Neuronal stem cell (in vitro differentiated cells): ENCODE measurements around the gene KIRREL1.

Experiments
- DNase-seq: peaks from one replicate; pipeline ENCODE4 v3.0.0-alpha.2; 2013; ENCODE audit warnings: low spot score
- H2AFZ ChIP-seq: one replicate; pipeline ENCODE4 v1.6.1; 2013; ENCODE audit warnings: mild to moderate bottlenecking, low read length, inconsistent platforms
- H2AK5ac ChIP-seq: 2 replicates; pipeline ENCODE4 v1.6.1; 2013; ENCODE audit warnings: low read depth, mild to moderate bottlenecking, inconsistent platforms, low read length, moderate library complexity, mixed read lengths
- H2BK120ac ChIP-seq: 2 replicates; pipeline ENCODE4 v1.6.1; 2013; ENCODE audit warnings: low read depth, mild to moderate bottlenecking, inconsistent platforms, low read length, moderate library complexity, mixed read lengths
- H2BK12ac ChIP-seq: one replicate; pipeline ENCODE4 v1.6.1; 2013; ENCODE audit warnings: low read length, inconsistent platforms
- H2BK15ac ChIP-seq: 2 replicates; pipeline ENCODE4 v1.6.1; 2013; ENCODE audit warnings: mild to moderate bottlenecking, low read length, inconsistent platforms, mixed read lengths
- H2BK5ac ChIP-seq: one replicate; pipeline ENCODE4 v1.6.1; 2013; ENCODE audit warnings: inconsistent platforms, mild to moderate bottlenecking, low read length, moderate library complexity
- H3K14ac ChIP-seq: one replicate; pipeline ENCODE4 v1.6.1; 2013; ENCODE audit warnings: low read length, inconsistent platforms
- H3K18ac ChIP-seq: 2 replicates; pipeline ENCODE4 v1.6.1; 2013; ENCODE audit warnings: low read length, inconsistent platforms
- H3K23ac ChIP-seq: 2 replicates; pipeline ENCODE4 v1.6.1; 2013; ENCODE audit warnings: low read depth, mild to moderate bottlenecking, mixed read lengths, low read length, inconsistent platforms; ENCODE audit not compliant: poor library complexity
- H3K27ac ChIP-seq: replicated peaks from 3 replicates; pipeline ENCODE4 v1.5.1; 2013; ENCODE audit warnings: low read length, inconsistent platforms
- H3K27me3 ChIP-seq, 3 experiments: 2 replicates each; pipeline ENCODE4 v1.6.1; 2013; ENCODE audit warnings: low read length in 3 of 3, mild to moderate bottlenecking in 2 of 3, inconsistent platforms in 1 of 3, low read depth in 1 of 3, mixed read lengths in 1 of 3, moderate library complexity in 1 of 3; ENCODE audit not compliant: control insufficient read depth in 3 of 3, insufficient read depth in 3 of 3
- H3K36me3 ChIP-seq, 2 donors: replicated peaks in 1 of 2; 2 replicates each; pipeline ENCODE4 v1.6.1; 2013; ENCODE audit warnings: low read length in 2 of 2; ENCODE audit not compliant: control insufficient read depth in 2 of 2, insufficient read depth in 2 of 2
- H3K4ac ChIP-seq: 2 replicates; pipeline ENCODE4 v1.6.1; 2013; ENCODE audit warnings: inconsistent platforms, mild to moderate bottlenecking, low read length, moderate library complexity
- H3K4me1 ChIP-seq, 2 donors: 1 replicate in 1 of 2; 2 replicates in 1 of 2; pipeline ENCODE4 v1.6.1; 2013; ENCODE audit warnings: low read length in 2 of 2, low read depth in 1 of 2; ENCODE audit not compliant: control insufficient read depth in 2 of 2, insufficient read depth in 1 of 2
- H3K4me2 ChIP-seq: one replicate; pipeline ENCODE4 v1.6.1; 2013; ENCODE audit warnings: mild to moderate bottlenecking, low read length, inconsistent platforms; ENCODE audit not compliant: insufficient read depth, poor library complexity, severe bottlenecking
- H3K4me3 ChIP-seq, 2 donors: 2 replicates each; pipeline ENCODE4 v1.5.1; 2013; ENCODE audit warnings: low read length in 2 of 2, mild to moderate bottlenecking in 2 of 2, inconsistent platforms in 1 of 2, moderate library complexity in 1 of 2
- H3K79me1 ChIP-seq: one replicate; pipeline ENCODE4 v1.6.1; 2013; ENCODE audit warnings: low read depth, mild to moderate bottlenecking, inconsistent platforms, low read length, moderate library complexity
- H3K9ac ChIP-seq: one replicate; pipeline ENCODE4 v1.6.1; 2013; ENCODE audit warnings: mild to moderate bottlenecking, low read depth, low read length, inconsistent platforms; ENCODE audit not compliant: poor library complexity
- H3K9me3 ChIP-seq, 2 donors: replicated peaks in 1 of 2; 2 replicates each; pipeline versions ENCODE3 to v1.6.1; 2013; ENCODE audit warnings: low read length in 2 of 2, mild to moderate bottlenecking in 2 of 2, inconsistent platforms in 1 of 2, low read depth in 1 of 2, mixed read lengths in 1 of 2, moderate library complexity in 1 of 2; ENCODE audit not compliant: control insufficient read depth in 2 of 2, insufficient read depth in 1 of 2
- H4K8ac ChIP-seq: one replicate; pipeline ENCODE4 v1.6.1; 2013; ENCODE audit warnings: low read depth, mild to moderate bottlenecking, inconsistent platforms, low read length, moderate library complexity
- H4K91ac ChIP-seq: one replicate; pipeline ENCODE4 v1.6.1; 2013; ENCODE audit warnings: low read length, low read depth, mild to moderate bottlenecking, inconsistent platforms; ENCODE audit not compliant: poor library complexity
- WGBS, 2 donors: extraction: QIAGEN DNeasy Blood & Tissue Kit; methylation state at CpG; one replicate each; pipeline ENCODE4 v1.1.7; 2013; ENCODE audit warnings: missing lambda C conversion rate in 2 of 2, mixed read lengths in 1 of 2; ENCODE audit not compliant: insufficient read length in 2 of 2, insufficient replicate concordance in 1 of 2; ENCODE audit errors: extremely low coverage in 2 of 2; 5-methylcytosine and 5-hydroxymethylcytosine counted together

The KIRREL1 gene

DNA sequence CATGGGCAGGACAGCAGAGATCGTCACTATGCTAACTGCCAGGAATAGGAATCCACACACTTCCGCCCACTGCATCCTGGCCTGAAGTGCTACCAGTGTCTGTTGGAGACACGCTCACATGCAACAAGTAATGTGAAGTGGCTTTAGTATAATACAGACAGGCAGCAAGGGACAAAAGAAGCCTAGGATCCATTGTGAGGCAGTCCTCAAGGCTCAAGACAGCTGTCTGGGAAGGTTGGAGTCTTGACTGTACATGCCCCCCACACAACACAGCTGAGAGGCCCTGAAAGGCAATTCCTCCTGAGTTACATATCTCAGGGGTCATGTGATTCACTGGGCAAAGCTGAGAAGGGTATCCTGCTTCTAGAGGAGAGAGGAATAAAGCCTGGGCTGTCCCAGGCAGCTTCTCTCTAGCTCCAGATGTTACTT lies 147.3 kb downstream of the KIRREL1 start:
- H4K91ac ChIP-seq: no peak overlapping the region
- H2AFZ ChIP-seq: peak overlapping the region; percentile 46
- no peak overlapping the region for H2BK120ac ChIP-seq
- H3K27me3 ChIP-seq: no peaks in the 10 kb centered on the region
- peaks cover 0 to 1% of the 10 kb centered on the region in 2 donors for H3K4me1 ChIP-seq
- H3K9me3 ChIP-seq: no peaks in the 10 kb centered on the region
- no peak overlapping the region for H2BK5ac ChIP-seq
- H2AK5ac ChIP-seq: no peak overlapping the region
- H3K27ac ChIP-seq: no peak overlapping the region
- H4K8ac ChIP-seq: no peak overlapping the region
- H3K23ac ChIP-seq: no peak overlapping the region
- no peak overlapping the region for H3K4ac ChIP-seq
- no peak overlapping the region for H3K14ac ChIP-seq
- H3K18ac ChIP-seq: no peak overlapping the region
- no peak overlapping the region for H2BK15ac ChIP-seq
- H3K4me3 ChIP-seq: no peak overlapping the region
- H3K4me2 ChIP-seq: no peak overlapping the region
- H2BK12ac ChIP-seq: no peak overlapping the region
- WGBS, 2 donors: no CpG with 5 or more reads among the region's 3 CpGs
- no peaks in the 10 kb centered on the region for H3K36me3 ChIP-seq
- no peak for DNase-seq
- H3K9ac ChIP-seq: no peak overlapping the region
- no peaks in the 10 kb centered on the region for H3K79me1 ChIP-seq

DNA sequence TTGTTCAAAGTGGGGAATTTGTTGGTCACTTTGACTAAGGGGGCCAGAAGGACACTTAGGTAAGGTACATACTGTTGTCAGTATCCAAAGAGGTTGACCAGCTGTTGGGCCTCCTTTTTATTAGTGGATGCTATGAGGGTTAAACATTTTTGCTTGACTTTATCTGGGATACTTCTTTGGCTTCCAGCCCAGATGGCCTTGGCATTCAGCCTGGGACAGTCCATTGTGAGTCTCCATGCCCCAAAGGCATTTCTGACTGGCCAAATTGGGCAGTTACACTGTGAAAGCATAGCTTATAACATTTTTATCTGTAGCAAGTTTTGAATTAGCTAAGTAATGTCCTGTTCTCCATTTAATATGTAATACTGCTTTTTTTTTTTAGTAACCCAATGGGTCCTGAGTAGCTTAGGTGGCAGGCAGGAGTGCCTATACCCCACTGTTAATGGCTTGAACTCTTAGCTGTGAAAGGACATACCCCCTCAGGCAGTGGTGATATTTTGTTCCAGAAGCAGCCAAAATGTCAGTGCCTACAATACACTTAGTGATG lies 151.8 kb downstream of the KIRREL1 start:
- H3K4me2 ChIP-seq: no peak overlapping the region
- H3K79me1 ChIP-seq: no peaks in the 10 kb centered on the region
- H3K9me3 ChIP-seq: no peaks in the 10 kb centered on the region
- peaks cover 0 to 7% (median 0%) of the 10 kb centered on the region in 3 experiments for H3K27me3 ChIP-seq
- DNase-seq: no peak
- no peaks in the 10 kb centered on the region for H3K36me3 ChIP-seq
- H2AFZ ChIP-seq: no peak overlapping the region
- H3K27ac ChIP-seq: no peak overlapping the region
- H3K18ac ChIP-seq: no peak overlapping the region
- no peak overlapping the region for H2BK12ac ChIP-seq
- H3K4me1 ChIP-seq: peaks cover 0 to 4% of the 10 kb centered on the region in 2 donors
- H2AK5ac ChIP-seq: no peak overlapping the region
- no peak overlapping the region for H3K4me3 ChIP-seq
- no peak overlapping the region for H3K23ac ChIP-seq
- no peak overlapping the region for H3K9ac ChIP-seq
- H3K4ac ChIP-seq: no peak overlapping the region
- H2BK5ac ChIP-seq: no peak overlapping the region
- no peak overlapping the region for H4K91ac ChIP-seq
- no peak overlapping the region for H2BK15ac ChIP-seq
- no peak overlapping the region for H3K14ac ChIP-seq
- no peak overlapping the region for H2BK120ac ChIP-seq
- no peak overlapping the region for H4K8ac ChIP-seq

DNA sequence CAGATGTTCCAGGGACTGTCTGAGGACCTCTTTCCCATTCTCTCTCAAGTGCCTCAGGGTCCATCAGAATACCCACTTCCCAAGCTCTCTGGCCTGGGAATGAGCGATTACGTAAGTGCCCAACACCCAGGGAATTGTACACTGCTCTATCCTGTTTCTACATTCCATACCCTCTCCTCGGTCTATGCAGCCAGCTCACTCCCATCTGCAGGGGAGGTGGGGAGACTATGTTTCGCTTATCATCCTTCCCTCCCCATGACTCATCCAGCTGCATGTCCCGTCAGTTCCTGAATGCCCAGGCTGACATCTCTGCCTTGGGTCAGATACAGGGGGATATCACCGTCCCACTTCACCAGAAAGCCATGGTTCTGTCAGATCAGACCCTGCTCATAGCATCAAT lies 152.7 kb downstream of the KIRREL1 start:
- H3K4me2 ChIP-seq: no peak overlapping the region
- H2BK5ac ChIP-seq: no peak overlapping the region
- H2AFZ ChIP-seq: no peak overlapping the region
- no CpG with 5 or more reads among the region's 6 CpGs for WGBS, 2 donors
- no peak overlapping the region for H3K23ac ChIP-seq
- no peak overlapping the region for H3K18ac ChIP-seq
- no peak overlapping the region for H3K9ac ChIP-seq
- no peak overlapping the region for H2BK12ac ChIP-seq
- no peak overlapping the region for H3K27ac ChIP-seq
- H4K91ac ChIP-seq: no peak overlapping the region
- peaks cover 0 to 3% of the 10 kb centered on the region in 2 donors for H3K4me1 ChIP-seq
- H3K14ac ChIP-seq: no peak overlapping the region
- H3K27me3 ChIP-seq: peaks cover 0 to 11% (median 0%) of the 10 kb centered on the region in 3 experiments
- no peak overlapping the region for H4K8ac ChIP-seq
- no peak overlapping the region for H3K4me3 ChIP-seq
- DNase-seq: no peak
- H2AK5ac ChIP-seq: no peak overlapping the region
- no peak overlapping the region for H2BK120ac ChIP-seq
- H3K9me3 ChIP-seq: no peaks in the 10 kb centered on the region
- H3K4ac ChIP-seq: no peak overlapping the region
- H2BK15ac ChIP-seq: no peak overlapping the region
- H3K36me3 ChIP-seq: no peaks in the 10 kb centered on the region
- no peaks in the 10 kb centered on the region for H3K79me1 ChIP-seq

DNA sequence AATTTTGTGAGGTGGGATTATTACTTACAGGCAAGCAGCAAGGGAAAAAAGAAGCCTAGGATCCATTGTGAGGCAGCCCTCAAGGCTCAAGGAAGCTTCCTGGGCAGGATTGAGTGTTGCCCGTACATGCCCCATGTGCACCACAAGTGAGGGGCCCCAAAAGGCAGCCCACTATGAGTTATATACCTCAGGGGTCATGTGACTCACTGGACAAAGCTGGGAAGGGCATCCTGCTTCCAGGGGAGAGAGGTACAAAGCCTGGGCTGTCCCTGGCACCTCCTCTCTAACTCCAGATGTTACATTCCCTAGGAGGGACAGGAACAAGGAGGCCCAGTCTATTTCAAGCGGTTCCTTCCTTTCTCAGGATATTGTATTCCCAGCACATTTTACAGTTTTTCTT lies 153.3 kb downstream of the KIRREL1 start:
- no peak overlapping the region for H3K4ac ChIP-seq
- H3K27me3 ChIP-seq: peaks cover 0 to 13% (median 0%) of the 10 kb centered on the region in 3 experiments
- WGBS, 2 donors: no CpG with 5 or more reads among the region's 2 CpGs
- H2BK120ac ChIP-seq: no peak overlapping the region
- no peak overlapping the region for H4K91ac ChIP-seq
- H2BK15ac ChIP-seq: no peak overlapping the region
- no peak overlapping the region for H3K14ac ChIP-seq
- H3K4me3 ChIP-seq: no peak overlapping the region
- no peak overlapping the region for H2BK5ac ChIP-seq
- H3K79me1 ChIP-seq: no peaks in the 10 kb centered on the region
- H2BK12ac ChIP-seq: no peak overlapping the region
- H2AK5ac ChIP-seq: no peak overlapping the region
- no peak for DNase-seq
- H3K4me2 ChIP-seq: no peak overlapping the region
- H3K4me1 ChIP-seq: peaks cover 0 to 3% of the 10 kb centered on the region in 2 donors
- H2AFZ ChIP-seq: no peak overlapping the region
- H3K23ac ChIP-seq: no peak overlapping the region
- H3K9ac ChIP-seq: no peak overlapping the region
- H3K18ac ChIP-seq: no peak overlapping the region
- no peak overlapping the region for H4K8ac ChIP-seq
- no peak overlapping the region for H3K27ac ChIP-seq
- H3K9me3 ChIP-seq: no peaks in the 10 kb centered on the region
- no peaks in the 10 kb centered on the region for H3K36me3 ChIP-seq
